ENCODE measurements around the gene NSUN7. TPM values are rescaled to one million over a fixed set of nuclear protein-coding genes. Genes with fewer than 3 reads are reported as not detected.
"Not testable (repeated sequence)": the region's sequence is repeated elsewhere in the genome, so short reads cannot be mapped to it uniquely, and the experiment has no call there.

The NSUN7 gene
- total RNA-seq (2014; rRNA removed; shearing (Covaris generic); ENCODE audit: low replicate concordance), result not detected in 2 replicates

DNA sequence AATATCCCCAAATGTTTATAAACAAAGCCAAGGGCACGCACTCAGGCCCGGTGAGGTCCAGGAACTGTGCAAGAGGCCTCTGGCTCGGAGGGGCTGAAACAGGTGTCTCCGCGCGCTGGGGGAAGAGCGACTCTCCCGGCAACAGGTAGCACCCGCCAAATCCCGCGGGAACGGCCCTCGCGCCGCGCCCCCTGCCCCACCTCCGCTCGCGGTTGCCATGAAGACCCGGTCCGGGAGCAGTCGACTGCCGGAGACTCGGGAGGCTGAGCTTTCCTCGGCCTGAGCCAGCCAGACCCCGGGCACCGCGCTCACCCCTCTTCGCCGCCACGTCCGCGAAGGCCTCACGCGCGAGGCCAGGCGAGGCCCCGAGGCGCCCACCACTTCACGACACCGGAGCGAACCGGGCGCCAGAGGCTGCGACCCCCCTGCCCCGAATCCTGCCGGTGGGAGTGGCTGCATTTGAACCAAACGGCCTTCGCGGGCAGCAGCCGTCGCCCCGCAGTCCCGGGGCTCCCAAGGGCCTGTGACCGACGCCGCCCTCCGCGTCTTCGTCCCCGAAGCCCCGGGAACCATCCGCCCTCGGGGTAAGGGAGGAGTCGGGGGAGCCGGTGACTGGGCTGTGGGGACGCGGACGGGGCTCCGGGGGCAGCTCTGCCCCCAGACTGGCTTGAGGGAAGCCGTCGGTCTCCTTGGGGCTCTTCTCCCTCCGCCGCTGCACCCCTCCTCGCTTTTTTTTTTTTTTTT, at the start of gene NSUN7:
Gene NSUN7 (plus strand): TSS at position 239 of the 744 bp plus-strand sequence. CDS start 739 bp downstream, outside the sequence.
- DNase-seq, result peak; percentile 49
- H3K4me3 ChIP-seq, result peak within 1 kb of the TSS; percentile 34
- H3K27me3 ChIP-seq, result no peaks in the 10 kb centered on the region
- H3K9me3 ChIP-seq, result no peaks in the 10 kb centered on the region
- H3K36me3 ChIP-seq, result no peaks in the 10 kb centered on the region

DNA sequence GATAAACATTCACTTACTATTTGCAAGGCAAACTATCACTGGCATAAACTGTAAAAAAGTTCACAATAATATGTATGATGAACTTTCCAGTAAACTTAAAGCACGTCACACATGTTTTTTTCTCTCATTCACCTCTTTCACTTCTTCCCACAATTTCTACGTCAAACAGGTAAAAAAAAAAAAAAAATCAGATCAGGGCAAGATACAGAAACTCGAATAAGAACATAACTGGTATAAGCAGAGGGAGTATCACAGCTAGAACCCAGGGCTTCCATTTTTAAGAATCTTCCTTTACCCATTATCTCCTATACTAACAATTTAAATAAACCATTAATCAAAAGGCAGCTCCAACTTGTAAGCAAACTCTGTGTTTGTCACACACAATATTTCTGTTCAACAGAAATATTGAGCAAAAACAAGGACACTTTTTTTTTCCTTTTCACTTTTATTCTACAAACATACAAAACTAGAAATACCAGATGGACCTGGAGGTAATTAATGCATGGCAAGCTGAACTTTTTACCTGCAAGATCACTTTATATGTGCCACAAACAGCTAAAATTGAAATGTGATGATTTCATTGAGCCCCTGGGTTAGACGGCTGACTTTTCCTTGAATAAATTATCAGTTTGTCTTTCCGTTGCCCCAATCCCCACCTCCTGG, 47.5 kb upstream of the NSUN7 start:
- no peak for DNase-seq
- Histone ChIP-seq H3K36me3 (no peaks in the 10 kb centered on the region), H3K4me3 (no peak overlapping the region), H3K27me3 (no peaks in the 10 kb centered on the region), H3K9me3 (no peaks in the 10 kb centered on the region)

DNA sequence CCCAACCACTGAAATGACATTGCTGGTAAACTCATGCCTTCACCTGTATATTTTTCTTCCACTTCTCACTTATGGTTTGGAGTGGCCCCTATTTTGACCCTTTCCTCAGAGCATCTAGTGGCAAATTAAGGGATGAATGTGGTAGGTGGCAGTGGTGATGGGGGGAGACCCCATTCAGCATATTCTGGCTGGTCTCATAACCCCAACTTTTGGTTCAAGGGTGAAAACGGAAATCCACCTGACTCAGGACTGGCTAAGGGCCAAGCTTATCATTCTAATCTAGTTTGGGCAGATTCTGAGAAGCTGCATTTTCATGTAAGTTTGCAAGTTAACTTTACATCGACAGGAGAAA, 47.0 kb upstream of the NSUN7 start:
- no peak for DNase-seq
- H3K9me3 ChIP-seq, result no peaks in the 10 kb centered on the region
- no peaks in the 10 kb centered on the region for H3K27me3 ChIP-seq
- no peaks in the 10 kb centered on the region for H3K36me3 ChIP-seq
- H3K4me3 ChIP-seq, result no peak overlapping the region

DNA sequence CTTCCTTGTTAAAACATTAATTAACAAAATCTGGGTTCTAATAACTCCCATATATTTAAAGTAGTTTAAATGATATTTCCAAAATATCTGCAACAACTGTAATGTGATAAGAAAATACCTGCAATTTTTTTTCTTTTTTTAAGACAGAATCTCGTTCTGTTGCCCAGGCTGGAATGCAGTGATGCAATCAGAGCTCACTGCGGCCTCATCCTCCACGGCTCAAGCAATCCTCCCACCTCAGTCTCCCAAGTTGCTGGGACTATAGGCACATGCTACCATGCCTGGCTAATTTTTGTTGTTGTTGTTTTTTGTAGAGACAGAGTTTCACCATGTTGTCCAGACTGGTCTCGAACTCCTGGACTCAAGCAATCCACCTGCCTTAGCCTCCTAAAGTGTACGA, 45.7 kb upstream of the NSUN7 start:
- Histone ChIP-seq H3K27me3 (no peaks in the 10 kb centered on the region), H3K4me3 (no peak overlapping the region), H3K36me3 (no peaks in the 10 kb centered on the region), H3K9me3 (no peaks in the 10 kb centered on the region)
- DNase-seq, result no peak

DNA sequence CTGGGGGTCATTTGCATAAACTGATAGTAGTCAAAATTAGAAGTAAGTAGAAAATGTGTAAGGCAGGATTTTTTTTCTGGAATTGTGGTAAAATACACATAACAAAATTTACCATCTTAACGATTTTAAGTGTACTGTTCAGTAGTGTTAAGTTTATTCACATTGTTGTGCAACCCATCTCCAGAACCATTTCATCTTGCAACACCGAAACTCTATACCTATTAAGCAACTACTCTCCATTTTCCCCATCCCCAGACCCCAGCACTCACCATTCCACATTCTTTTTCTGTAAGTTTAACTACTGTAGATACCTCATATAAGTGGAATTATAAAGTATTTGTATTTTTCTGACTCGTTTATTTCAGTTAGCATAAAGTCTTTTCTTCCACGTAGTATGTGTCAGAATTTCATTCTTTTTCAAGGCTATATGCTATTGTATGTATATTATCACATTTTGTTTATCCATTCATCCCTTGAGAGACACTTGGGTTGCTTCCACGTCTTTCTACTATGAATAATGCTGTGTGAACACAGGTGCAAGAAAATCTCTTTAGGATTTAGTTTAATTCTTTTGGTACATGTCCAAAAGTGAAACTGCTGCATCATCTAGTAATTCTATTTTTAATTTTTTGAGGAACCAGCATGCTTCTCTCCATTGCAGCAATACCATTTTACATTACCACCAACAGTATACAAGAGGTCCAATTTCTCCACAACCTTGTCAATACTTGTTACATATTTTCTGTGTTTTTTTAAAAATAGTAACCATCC, 39.1 kb upstream of the NSUN7 start:
- Histone ChIP-seq H3K27me3 (no peaks in the 10 kb centered on the region), H3K4me3 (no peak overlapping the region)
- DNase-seq, result no peak

GRCh38 chr4:40713001-40713400, 36.8 kb upstream of the NSUN7 start:
- not testable (repeated sequence) for H3K9me3 ChIP-seq, H3K36me3 ChIP-seq, DNase-seq, H3K4me3 ChIP-seq, H3K27me3 ChIP-seq

More for the DNA sequence above, 39.1 kb upstream of the NSUN7 start:
- Histone ChIP-seq H3K36me3 (no peaks in the 10 kb centered on the region), H3K9me3 (no peaks in the 10 kb centered on the region)

DNA sequence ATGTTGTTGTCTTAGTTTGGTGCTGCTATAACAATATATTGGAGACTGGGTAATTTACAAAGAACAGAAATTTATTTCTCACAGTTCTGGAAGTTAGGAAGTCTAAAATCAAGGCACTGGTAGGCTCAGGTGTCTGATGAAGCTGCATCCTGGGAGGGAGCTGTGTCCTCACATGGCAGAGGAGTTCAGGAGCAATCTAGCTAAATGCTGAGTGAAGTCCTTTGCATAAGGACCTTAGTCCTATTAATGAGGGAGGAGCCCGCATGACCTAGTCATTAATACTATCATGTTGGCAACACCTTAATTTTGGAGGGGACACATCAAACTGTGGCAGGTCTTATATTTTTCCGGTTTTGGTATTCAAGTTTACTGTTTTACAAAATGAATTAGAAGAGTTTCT, 36.0 kb upstream of the NSUN7 start:
- DNase-seq, result no peak
- Histone ChIP-seq H3K9me3 (no peaks in the 10 kb centered on the region), H3K27me3 (no peaks in the 10 kb centered on the region), H3K4me3 (no peak overlapping the region), H3K36me3 (no peaks in the 10 kb centered on the region)

DNA sequence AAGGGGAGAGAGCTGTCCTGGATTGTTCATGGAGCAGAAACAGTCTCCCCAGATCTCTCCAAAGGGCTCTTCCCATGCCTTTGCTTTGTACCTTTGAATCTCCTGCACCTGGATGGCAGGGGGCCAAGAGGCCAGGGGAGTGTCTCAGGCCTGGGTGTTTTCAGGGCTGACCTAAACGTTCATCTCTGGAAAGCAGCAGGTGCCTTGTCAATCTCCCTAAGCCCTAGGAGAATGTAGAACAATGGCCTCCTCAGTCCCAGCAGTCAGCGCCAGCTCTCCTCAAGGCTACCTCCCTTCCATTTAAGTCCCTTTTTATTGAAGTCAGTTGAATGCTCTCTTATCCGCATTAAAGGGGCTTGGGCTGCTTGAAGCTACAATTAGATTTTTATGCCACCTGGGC, 31.2 kb upstream of the NSUN7 start:
- no peak for DNase-seq
- H3K9me3 ChIP-seq, result no peaks in the 10 kb centered on the region
- H3K36me3 ChIP-seq, result no peaks in the 10 kb centered on the region
- H3K4me3 ChIP-seq, result no peak overlapping the region
- H3K27me3 ChIP-seq, result no peaks in the 10 kb centered on the region

DNA sequence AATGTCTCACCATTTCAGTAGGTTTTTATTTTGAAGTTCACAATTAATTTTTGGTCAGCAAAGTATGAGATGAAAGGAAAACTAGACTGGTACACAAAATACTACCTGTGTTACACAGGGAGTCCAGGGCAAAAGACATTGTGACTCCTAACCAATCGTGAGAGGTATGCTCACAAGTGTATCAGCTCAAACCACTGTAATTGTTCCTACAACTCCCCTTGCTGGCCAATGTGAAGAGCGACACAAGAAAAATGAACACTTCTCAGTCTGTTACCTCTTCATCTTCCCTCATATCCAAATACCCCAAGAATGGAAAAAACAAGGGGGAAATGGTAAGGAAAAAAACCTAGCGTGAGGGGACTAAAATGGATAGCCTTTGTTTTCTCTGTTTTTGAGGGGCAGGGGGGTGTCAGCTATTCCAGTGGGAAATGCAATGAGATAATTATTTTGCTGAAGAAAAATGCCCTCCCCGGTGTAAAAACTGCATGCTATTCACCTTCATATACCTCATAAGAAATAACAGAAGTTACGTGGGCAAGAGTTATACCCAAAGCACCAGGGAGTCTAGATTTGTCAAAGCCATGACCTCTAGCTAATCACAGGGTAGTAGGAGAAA, 30.6 kb upstream of the NSUN7 start:
- H3K4me3 ChIP-seq, result no peak overlapping the region
- H3K9me3 ChIP-seq, result no peaks in the 10 kb centered on the region
- no peaks in the 10 kb centered on the region for H3K27me3 ChIP-seq
- no peaks in the 10 kb centered on the region for H3K36me3 ChIP-seq
- no peak for DNase-seq

DNA sequence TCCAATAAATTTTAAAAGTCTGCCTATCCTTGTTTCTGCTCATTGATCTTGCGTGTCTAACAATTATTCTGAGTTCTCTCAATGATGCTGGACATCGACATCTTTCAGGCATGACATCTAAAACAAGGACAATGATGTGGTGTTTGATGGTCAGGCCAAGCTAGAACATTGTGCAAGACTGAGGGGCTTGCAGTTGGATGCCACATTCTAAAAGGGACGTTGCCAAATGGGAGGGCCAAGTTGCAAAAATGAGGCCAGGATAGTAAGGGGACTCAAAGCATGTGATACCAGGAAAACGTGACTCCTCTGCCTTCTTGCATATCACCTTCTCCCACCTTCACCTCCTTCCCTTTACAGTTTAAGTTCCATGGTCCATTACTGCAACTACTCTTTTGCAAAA, 29.4 kb upstream of the NSUN7 start:
- Histone ChIP-seq H3K27me3 (no peaks in the 10 kb centered on the region), H3K9me3 (no peaks in the 10 kb centered on the region), H3K36me3 (no peaks in the 10 kb centered on the region), H3K4me3 (no peak overlapping the region)
- DNase-seq, result no peak

DNA sequence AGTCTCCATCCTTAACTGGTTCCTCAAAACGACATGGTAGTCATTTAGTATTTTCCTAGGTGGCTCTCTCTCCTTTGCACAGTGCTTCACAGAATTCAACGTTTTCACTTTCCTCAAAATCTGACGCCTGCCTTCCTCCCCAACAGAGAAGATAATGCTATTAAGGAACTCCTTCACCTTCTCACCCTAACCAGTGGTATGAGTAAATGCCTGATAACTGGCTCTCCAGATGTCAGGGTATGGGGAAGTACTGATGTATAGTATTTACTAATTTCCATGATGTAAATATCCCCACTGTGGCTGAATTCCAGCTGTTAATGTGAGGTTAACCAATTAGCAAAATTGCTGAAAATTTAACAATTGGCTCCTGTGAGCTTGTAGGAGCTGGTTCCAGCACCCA, 28.8 kb upstream of the NSUN7 start:
- Histone ChIP-seq H3K4me3 (no peak overlapping the region), H3K9me3 (no peaks in the 10 kb centered on the region), H3K36me3 (no peaks in the 10 kb centered on the region), H3K27me3 (no peaks in the 10 kb centered on the region)
- DNase-seq, result no peak

- H3K27me3 ChIP-seq, result 0 out of 2 replicates have a peak, but pooled peaks cover 1% of the 10 kb centered on the region
- DNase-seq, result no peak
- H3K36me3 ChIP-seq, result no peaks in the 10 kb centered on the region
- no peak overlapping the region for H3K4me3 ChIP-seq
- no peaks in the 10 kb centered on the region for H3K9me3 ChIP-seq
Measured at GRCh38 chr4:40721730-40722171, 28.0 kb upstream of the NSUN7 start.

- H3K4me3 ChIP-seq, result no peak overlapping the region
- no peak for DNase-seq
- H3K36me3 ChIP-seq, result no peaks in the 10 kb centered on the region
Measured at GRCh38 chr4:40722576-40723161, 27.1 kb upstream of the NSUN7 start.

GRCh38 chr4:40723728-40724127, 26.0 kb upstream of the NSUN7 start:
- no peaks in the 10 kb centered on the region for H3K36me3 ChIP-seq
- H3K27me3 ChIP-seq, result peaks cover 5% of the 10 kb centered on the region; the same call in 1 of the 2 replicates
- H3K4me3 ChIP-seq, result no peak overlapping the region
- H3K9me3 ChIP-seq, result no peaks in the 10 kb centered on the region
- DNase-seq, result no peak

More at GRCh38 chr4:40722576-40723161, 27.1 kb upstream of the NSUN7 start:
- Histone ChIP-seq H3K9me3 (no peaks in the 10 kb centered on the region), H3K27me3 (peaks cover 3% of the 10 kb centered on the region; the same call in 1 of the 2 replicates)

DNA sequence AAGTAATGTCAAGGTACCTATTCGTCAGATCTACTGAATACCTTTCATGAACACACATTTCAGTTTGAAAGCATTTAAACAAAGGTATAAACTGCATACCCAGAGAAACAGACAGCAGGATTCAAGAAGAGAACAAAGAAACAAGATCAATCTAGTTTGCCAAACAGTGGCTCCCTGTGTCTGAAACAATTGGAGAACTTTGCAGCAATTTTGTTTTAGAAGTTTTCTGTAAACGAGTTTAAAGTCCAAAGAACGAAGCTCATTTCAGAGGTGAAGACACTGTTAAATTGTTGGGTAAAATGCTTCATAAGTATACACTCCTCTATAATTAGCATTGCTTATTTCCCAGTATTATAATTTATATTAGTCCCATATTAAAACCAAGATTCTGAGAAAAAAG, 21.4 kb upstream of the NSUN7 start:
- no peak for DNase-seq
- Histone ChIP-seq H3K9me3 (no peaks in the 10 kb centered on the region), H3K36me3 (no peaks in the 10 kb centered on the region), H3K4me3 (no peak overlapping the region), H3K27me3 (peaks cover 5% of the 10 kb centered on the region; the same call in 1 of the 2 replicates)

DNA sequence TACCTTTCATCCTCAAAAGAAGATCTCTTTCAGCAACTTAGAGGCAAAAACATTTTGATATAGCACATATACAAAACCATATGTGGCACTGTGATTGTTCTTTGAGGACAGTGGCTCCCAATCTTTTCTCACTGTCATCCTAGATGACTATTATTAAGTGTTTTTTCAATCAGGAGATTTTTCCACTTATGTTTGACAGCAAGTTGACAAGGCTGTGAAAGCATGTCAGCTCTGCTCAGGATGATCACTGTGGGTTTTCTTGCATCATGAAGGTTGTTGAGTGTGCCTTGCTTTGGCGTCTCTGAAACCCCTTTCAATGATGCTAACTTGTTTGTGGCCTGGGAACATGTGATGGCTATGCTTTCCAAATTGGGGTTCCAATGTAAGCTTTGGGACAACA, 20.2 kb upstream of the NSUN7 start:
- Histone ChIP-seq H3K9me3 (no peaks in the 10 kb centered on the region), H3K27me3 (peaks cover 5% of the 10 kb centered on the region; the same call in 1 of the 2 replicates)
- DNase-seq, result no peak

More for the DNA sequence above, 20.2 kb upstream of the NSUN7 start:
- H3K36me3 ChIP-seq, result no peaks in the 10 kb centered on the region
- H3K4me3 ChIP-seq, result no peak overlapping the region
